H1 (cell line): Measurements from ENCODE around the gene ABCD4. TPM values are rescaled to one million over a fixed set of nuclear protein-coding genes. Genes with fewer than 3 reads are reported as not detected.

Source experiments
- CTCF ChIA-PET: fragments of 300-600 bp; sonication (Branson Sonifier 250); formaldehyde crosslinking; loops from one replicate; lab custom pipeline; 2021; ENCODE audit not compliant: partially characterized antibody; lab: Charles Lee
- POLR2A ChIA-PET: fragments of 300-600 bp; sonication (Branson Sonifier 250); formaldehyde crosslinking; loops from one replicate; lab custom pipeline; 2021; ENCODE audit warnings: inconsistent platforms; ENCODE audit not compliant: partially characterized antibody; lab: Charles Lee
- DNase-seq, 2 experiments: peaks; one replicate each; pipeline versions ENCODE4 v3.0.0 to v3.0.0-alpha.2; 2010 to 2022; ENCODE audit warnings: low spot score in 2 of 2, low read depth in 1 of 2, mixed read lengths in 1 of 2
- FAIRE-seq: peaks from 2 replicates; lab custom pipeline; 2011; peaks lifted over from hg19 to GRCh38; lab: Jason Lieb, UNC
- H2AFZ ChIP-seq: 2 replicates; pipeline ENCODE4 v1.8.1; 2012; ENCODE audit warnings: low read length, inconsistent platforms
- H2AK5ac ChIP-seq: 2 replicates; pipeline ENCODE4 v1.6.1; 2013; ENCODE audit warnings: low read depth, low read length
- H2BK120ac ChIP-seq: replicated peaks from 2 replicates; pipeline ENCODE3; 2013; ENCODE audit warnings: low read depth, low read length, inconsistent platforms
- H2BK12ac ChIP-seq: 2 replicates; pipeline ENCODE4 v1.6.1; 2013; ENCODE audit warnings: low read depth, low read length
- H2BK15ac ChIP-seq: 2 replicates; pipeline ENCODE4 v1.6.1; 2013; ENCODE audit warnings: low read length
- H2BK20ac ChIP-seq: 2 replicates; pipeline ENCODE4 v1.6.1; 2013; ENCODE audit warnings: low read length
- H2BK5ac ChIP-seq: 2 replicates; pipeline ENCODE4 v1.6.1; 2013; ENCODE audit warnings: low read depth, low read length
- H3K14ac ChIP-seq: 2 replicates; pipeline ENCODE4 v1.6.1; 2013; ENCODE audit warnings: inconsistent platforms; ENCODE audit not compliant: insufficient read length
- H3K18ac ChIP-seq: 2 replicates; pipeline ENCODE4 v1.6.1; 2013; ENCODE audit warnings: low read length; ENCODE audit errors: extremely low read depth
- H3K23ac ChIP-seq: 2 replicates; pipeline ENCODE4 v1.6.1; 2013; ENCODE audit warnings: inconsistent platforms; ENCODE audit not compliant: insufficient read length
- H3K23me2 ChIP-seq: 2 replicates; pipeline ENCODE4 v1.6.1; 2013; ENCODE audit warnings: low read depth, low read length
- H3K27ac ChIP-seq: 2 replicates; pipeline ENCODE4 v1.6.1; 2011; ENCODE audit warnings: low read depth, low read length, inconsistent platforms
- H3K27me3 ChIP-seq, 4 experiments: replicated peaks in 1 of 4; 1 replicate in 1 of 4; 2 replicates in 3 of 4; pipeline versions ENCODE4 v1.6.1 to v1.8.1; 2011 to 2013; ENCODE audit warnings: low read length in 3 of 4, mild to moderate bottlenecking in 3 of 4, inconsistent platforms in 2 of 4, mixed read lengths in 2 of 4, moderate library complexity in 1 of 4; ENCODE audit not compliant: control insufficient read depth in 3 of 4, insufficient read depth in 3 of 4; ENCODE audit errors: extremely low read depth in 1 of 4
- H3K36me3 ChIP-seq, 4 experiments: 2 replicates each; pipeline versions ENCODE4 v1.6.1 to v1.8.1; 2011 to 2013; ENCODE audit warnings: mild to moderate bottlenecking in 4 of 4, low read length in 3 of 4, moderate library complexity in 2 of 4, control low read depth in 1 of 4, inconsistent platforms in 1 of 4; ENCODE audit not compliant: insufficient read depth in 4 of 4, control insufficient read depth in 2 of 4
- H3K4ac ChIP-seq: replicated peaks from 2 replicates; pipeline ENCODE3; 2013; ENCODE audit warnings: low read length, low read depth, mixed read lengths, inconsistent platforms; ENCODE audit not compliant: insufficient read length
- H3K4me1 ChIP-seq, 4 experiments: replicated peaks in 1 of 4; 1 replicate in 1 of 4; 2 replicates in 3 of 4; pipeline versions ENCODE4 v1.6.1 to v1.8.1; 2011 to 2013; ENCODE audit warnings: low read length in 3 of 4, inconsistent platforms in 2 of 4, mixed read lengths in 1 of 4; ENCODE audit not compliant: insufficient read depth in 4 of 4, control insufficient read depth in 3 of 4
- H3K4me2 ChIP-seq, 2 experiments: 2 replicates each; pipeline versions ENCODE4 v1.6.1 to v1.8.1; 2011 to 2013; ENCODE audit warnings: low read depth in 2 of 2, low read length in 2 of 2, control low read depth in 1 of 2, inconsistent platforms in 1 of 2, mild to moderate bottlenecking in 1 of 2; ENCODE audit not compliant: insufficient read depth in 1 of 2
- H3K4me3 ChIP-seq, 4 experiments: fragments of 200-600, 300-600 bp in 1 of 4; sonication (generic), shearing (Covaris generic), sonication (Bioruptor Twin) in 1 of 4; 2 replicates each; pipeline versions ENCODE4 v1.5.1 to v1.8.1; 2011 to 2016; ENCODE audit warnings: low read length in 4 of 4, low read depth in 3 of 4, control low read depth in 2 of 4, inconsistent platforms in 2 of 4, mild to moderate bottlenecking in 2 of 4, mixed read lengths in 1 of 4, moderate library complexity in 1 of 4; ENCODE audit not compliant: insufficient read depth in 2 of 4; ENCODE audit errors: extremely low read depth in 1 of 4
- H3K56ac ChIP-seq: replicated peaks from 2 replicates; pipeline ENCODE3; 2013; ENCODE audit warnings: low read depth, mild to moderate bottlenecking, mixed read lengths, low read length, inconsistent platforms; ENCODE audit not compliant: insufficient read length
- H3K79me1 ChIP-seq: 2 replicates; pipeline ENCODE4 v1.6.1; 2013; ENCODE audit warnings: low read depth, low read length, control low read depth
- H3K79me2 ChIP-seq, 2 experiments: 2 replicates each; pipeline versions ENCODE4 v1.6.1 to v1.8.1; 2012 to 2013; ENCODE audit warnings: low read length in 2 of 2, mild to moderate bottlenecking in 2 of 2, inconsistent platforms in 1 of 2; ENCODE audit not compliant: insufficient read depth in 2 of 2, control insufficient read depth in 1 of 2
- H3K9ac ChIP-seq, 4 experiments: replicated peaks in 1 of 4; 1 replicate in 1 of 4; 2 replicates in 3 of 4; pipeline versions ENCODE4 v1.6.1 to v1.8.1; 2011 to 2013; ENCODE audit warnings: low read depth in 3 of 4, low read length in 3 of 4, control low read depth in 2 of 4, mild to moderate bottlenecking in 2 of 4, moderate library complexity in 2 of 4, inconsistent platforms in 1 of 4; ENCODE audit errors: extremely low read depth in 1 of 4
- H3K9me3 ChIP-seq, 2 experiments: 2 replicates each; pipeline versions ENCODE4 v1.6.1 to v1.8.1; 2012 to 2013; ENCODE audit warnings: mild to moderate bottlenecking in 2 of 2, moderate library complexity in 2 of 2, control low read depth in 1 of 2, inconsistent platforms in 1 of 2, low read depth in 1 of 2, low read length in 1 of 2, mixed read lengths in 1 of 2; ENCODE audit not compliant: insufficient read depth in 2 of 2
- H4K20me1 ChIP-seq, 2 experiments: replicated peaks in 1 of 2; 2 replicates each; pipeline versions ENCODE3 to v1.8.1; 2011 to 2013; ENCODE audit warnings: inconsistent platforms in 2 of 2, low read length in 2 of 2, mild to moderate bottlenecking in 1 of 2; ENCODE audit not compliant: insufficient read depth in 2 of 2, control insufficient read depth in 1 of 2
- H4K5ac ChIP-seq: 2 replicates; pipeline ENCODE4 v1.6.1; 2013; ENCODE audit warnings: low read length, low read depth, mixed read lengths, inconsistent platforms; ENCODE audit not compliant: insufficient read length
- H4K8ac ChIP-seq: 2 replicates; pipeline ENCODE4 v1.8.0; 2013; ENCODE audit warnings: mild to moderate bottlenecking, moderate library complexity, low read length, inconsistent platforms; ENCODE audit not compliant: insufficient read depth; ENCODE audit errors: extremely low read depth
- H4K91ac ChIP-seq: replicated peaks from 2 replicates; pipeline ENCODE3; 2013; ENCODE audit warnings: low read length, mixed read lengths, inconsistent platforms; ENCODE audit not compliant: insufficient read length
- CBX8 ChIP-seq: fragments of 300-800, 300-1000 bp; sonication (generic); IDR thresholded peaks from 2 replicates; pipeline ENCODE4 v1.7.1; 2016; ENCODE audit warnings: low read depth, low read length, borderline replicate concordance
- POU5F1 ChIP-seq: IDR thresholded peaks from 2 replicates; pipeline ENCODE4 v1.6.1; 2011; ENCODE audit warnings: low read depth, mild to moderate bottlenecking, low read length, moderate library complexity
- SUZ12 ChIP-seq: fragments of 200-600 bp; sonication (generic); IDR thresholded peaks from 2 replicates; pipeline ENCODE4 v1.6.1; 2012; ENCODE audit warnings: mild to moderate bottlenecking, inconsistent platforms, low read length, moderate library complexity, mixed read lengths
- WGBS, 2 experiments: shearing (Covaris generic) in 1 of 2; methylation state at CpG; one replicate each; pipeline versions ENCODE4 v1.1.6 to v1.1.7; 2013 to 2015; ENCODE audit warnings: low lambda C conversion rate in 2 of 2, mixed read lengths in 2 of 2, inconsistent platforms in 1 of 2, low coverage in 1 of 2, missing lambda C conversion rate in 1 of 2; ENCODE audit not compliant: insufficient replicate concordance in 2 of 2, insufficient coverage in 1 of 2, insufficient read length in 1 of 2; ENCODE audit errors: extremely low coverage in 1 of 2, missing lambda C conversion rate in 1 of 2; 5-methylcytosine and 5-hydroxymethylcytosine counted together
- polyA plus RNA-seq, 7 experiments: library from polyadenylated mRNA; depleted of rRNA in 3 of 7; stranded (reverse) in 5 of 7; unstranded in 2 of 7; fragments of >200 nt in 5 of 7; fragments of 200-250 nt in 2 of 7; gene quantifications; 1 replicate in 5 of 7; 2 replicates in 1 of 7; 4 replicates in 1 of 7; pipeline versions ENCODE4 v1.2.1 to v1.2.3, GENCODE V29; 2011 to 2013; ENCODE audit warnings: missing spikeins in 2 of 7, mixed read lengths in 2 of 7
- total RNA-seq: library from RNA; stranded (reverse); fragmentation: NEBNext Ultra II Directional; extraction: Animal tissue kit (Norgen Biotek cat#: 25700); gene quantifications from 2 replicates; pipeline ENCODE4 v1.2.1, GENCODE V29; 2021

ABCD4 gene
- total and polyA plus RNA-seq, 2 of the 8 experiments (the other 6 are each of a cell fraction or from before 2014, with no cell fraction given), result 47.9 to 97.7 TPM

DNA sequence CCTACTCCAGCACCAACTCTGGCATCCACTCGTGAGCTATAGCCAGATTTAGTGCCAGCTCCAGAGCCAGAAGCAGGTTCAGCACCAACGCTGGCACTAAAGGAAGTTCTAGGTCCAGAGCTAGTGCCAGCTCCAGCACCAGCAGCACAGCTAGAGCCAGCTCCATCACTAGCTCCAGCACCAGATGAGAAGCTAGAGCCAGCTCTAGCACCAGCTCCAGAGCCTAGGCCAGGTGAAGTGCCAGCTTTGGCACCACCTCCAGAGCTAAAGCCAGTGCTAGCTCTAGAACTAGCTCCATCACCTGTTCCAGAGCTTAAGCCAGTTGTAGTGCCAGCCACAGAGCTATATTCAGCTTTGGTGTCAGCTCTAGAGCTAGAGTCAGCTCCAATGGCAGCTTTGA, 24.7 kb downstream of the ABCD4 start:
- Histone ChIP-seq H3K4me3 (no peak overlapping the region), H3K9me3 (no peaks in the 10 kb centered on the region), H4K20me1 (no peaks in the 10 kb centered on the region), H4K5ac (no peak overlapping the region), H3K36me3 (peaks cover 0 to 2% (median under 1%) of the 10 kb centered on the region in 4 experiments; a peak in 3 of 8 replicates), H3K27ac (no peak overlapping the region), H4K8ac (no peak overlapping the region; the same call in 1 of the 2 replicates), H3K4me2 (no peak overlapping the region), H2BK15ac (no peak overlapping the region), H3K56ac (no peak overlapping the region), H3K79me2 (no peaks in the 10 kb centered on the region), H3K23ac (no peak overlapping the region), H3K9ac (no peak overlapping the region), H2BK12ac (no peak overlapping the region), H3K4me1 (no peaks in the 10 kb centered on the region), H3K79me1 (no peaks in the 10 kb centered on the region), H3K18ac (no peak overlapping the region), H3K27me3 (no peaks in the 10 kb centered on the region), H3K14ac (no peak overlapping the region), H2BK120ac (no peak overlapping the region)
- no peak for DNase-seq
- CTCF ChIA-PET, result interaction anchor here (0.6 to 15.9 kb wide), 10 partner anchors 10 to 580 kb away, joined by 3 to 214 read pairs (median 6); partner anchors contain the start of gene ABCD4
- 100% methylated on average over 2 of the region's 2 CpGs; no CpG with 5 or more reads in 1 of the 2 experiments for WGBS, 2 experiments
- no peak for TF ChIP-seq SUZ12
- no peak for TF ChIP-seq CBX8
- TF ChIP-seq POU5F1, result no peak
- TF ChIP-seq, all 59 proteins: peak for 0
- no peak overlapping the region for H3K4ac ChIP-seq
- no peak overlapping the region for H2BK5ac ChIP-seq
- no peak overlapping the region for H4K91ac ChIP-seq
- FAIRE-seq, result no peak
- no peak overlapping the region for H2BK20ac ChIP-seq
- POLR2A ChIA-PET, result interaction anchor here (0.5 to 2.6 kb wide), 6 partner anchors 9 to 80 kb away, joined by 3 to 11 read pairs (median 4); partner anchors contain the start of gene ABCD4
- no peak overlapping the region for H2AFZ ChIP-seq
- no peak overlapping the region for H2AK5ac ChIP-seq
- no peaks in the 10 kb centered on the region for H3K23me2 ChIP-seq
